NCI-H1092 (cell line): ENCODE measurements around the gene AMTN.
"Not testable (repeated sequence)": the region's sequence is repeated elsewhere in the genome, so short reads cannot be mapped to it uniquely, and the experiment has no call there.

ENCODE experiments used
- DNase-seq: peaks from one replicate; lab custom pipeline; 2025; lab: John Stamatoyannopoulos, UW

AMTN gene, protein sequence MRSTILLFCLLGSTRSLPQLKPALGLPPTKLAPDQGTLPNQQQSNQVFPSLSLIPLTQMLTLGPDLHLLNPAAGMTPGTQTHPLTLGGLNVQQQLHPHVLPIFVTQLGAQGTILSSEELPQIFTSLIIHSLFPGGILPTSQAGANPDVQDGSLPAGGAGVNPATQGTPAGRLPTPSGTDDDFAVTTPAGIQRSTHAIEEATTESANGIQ

DNA sequence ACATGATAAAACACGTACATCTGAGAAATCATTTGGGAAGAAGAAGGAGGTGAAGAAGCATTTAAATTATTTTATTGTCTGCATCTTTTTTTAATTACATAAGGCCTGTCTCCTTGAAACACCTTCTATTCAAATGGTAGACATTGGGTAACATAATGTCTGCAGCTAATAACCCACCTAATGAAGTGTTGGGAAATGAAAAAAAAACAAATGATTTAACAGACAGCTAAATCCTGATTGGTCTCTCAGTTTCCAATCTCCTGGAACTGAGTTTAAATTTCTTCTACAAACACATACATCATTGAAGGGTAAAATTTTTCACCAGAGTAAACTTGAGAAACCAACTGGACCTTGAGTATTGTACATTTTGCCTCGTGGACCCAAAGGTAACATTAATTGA, at the start of gene AMTN:
Gene AMTN (plus strand): TSS at position 301 of the 400 bp plus-strand sequence. CDS start 209 bp downstream, outside the sequence.
- DNase-seq: no peak

DNA sequence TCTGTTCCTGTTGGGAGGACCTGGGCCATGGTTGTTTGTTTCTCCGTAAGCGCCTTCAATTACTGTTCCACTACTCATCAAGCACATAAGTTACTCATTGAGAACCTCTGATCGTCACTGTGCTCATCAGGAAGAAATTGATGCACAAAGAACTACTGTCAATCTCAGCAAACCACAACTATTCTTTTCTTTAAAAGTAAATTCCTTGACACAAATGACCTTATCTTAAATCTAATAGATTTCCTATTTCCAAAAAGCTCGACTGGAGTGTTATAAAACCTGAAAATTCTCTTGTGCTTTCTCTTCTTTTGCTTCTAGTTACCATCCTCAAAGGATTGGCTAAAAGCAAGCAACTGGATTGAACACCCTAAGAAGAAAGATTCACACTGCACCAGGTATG, 46.5 kb upstream of the AMTN start, which contains the start of gene MUC7:
Gene MUC7 (plus strand): TSS at position 301 of the 400 bp plus-strand sequence. CDS start 1,825 bp downstream, outside the sequence.
- DNase-seq: no peak

DNA sequence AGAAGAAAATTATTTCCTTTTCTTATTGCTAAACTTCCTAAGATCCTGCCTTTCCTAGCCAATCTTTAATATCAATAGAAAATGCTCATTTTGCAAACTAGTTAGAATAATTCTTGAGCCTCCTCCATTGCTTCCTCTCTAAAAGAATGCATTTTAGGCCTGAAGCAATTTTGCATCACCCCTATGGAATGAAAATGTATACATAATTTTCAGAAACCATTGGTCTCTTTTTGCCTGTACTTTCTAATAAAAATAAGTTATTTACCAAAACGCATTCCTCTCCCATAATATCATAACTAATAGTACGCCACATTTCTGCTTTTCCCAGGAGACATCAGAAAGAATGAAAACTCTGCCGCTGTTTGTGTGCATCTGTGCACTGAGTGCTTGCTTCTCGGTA, 44.7 kb upstream of the AMTN start:
- DNase-seq: no peak

DNA sequence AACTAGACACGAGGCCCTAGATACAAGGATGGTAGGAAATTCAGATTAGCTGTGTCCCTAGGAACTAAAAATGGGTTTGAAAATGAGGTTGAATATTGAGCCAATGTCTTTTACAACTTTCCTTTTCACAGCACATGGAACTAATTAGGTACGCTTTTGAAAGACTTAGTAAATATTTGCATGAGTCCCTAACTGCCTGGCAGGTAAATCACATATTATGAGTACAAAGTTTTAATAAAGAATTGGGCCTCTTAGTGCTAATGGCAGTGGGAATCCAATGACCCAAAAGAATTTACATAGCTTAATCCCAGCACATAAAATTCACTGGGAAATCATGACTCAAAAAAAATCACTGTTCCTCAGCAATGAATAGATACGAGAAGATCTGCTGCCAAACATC, 29.6 kb upstream of the AMTN start:
- no peak for DNase-seq

DNA sequence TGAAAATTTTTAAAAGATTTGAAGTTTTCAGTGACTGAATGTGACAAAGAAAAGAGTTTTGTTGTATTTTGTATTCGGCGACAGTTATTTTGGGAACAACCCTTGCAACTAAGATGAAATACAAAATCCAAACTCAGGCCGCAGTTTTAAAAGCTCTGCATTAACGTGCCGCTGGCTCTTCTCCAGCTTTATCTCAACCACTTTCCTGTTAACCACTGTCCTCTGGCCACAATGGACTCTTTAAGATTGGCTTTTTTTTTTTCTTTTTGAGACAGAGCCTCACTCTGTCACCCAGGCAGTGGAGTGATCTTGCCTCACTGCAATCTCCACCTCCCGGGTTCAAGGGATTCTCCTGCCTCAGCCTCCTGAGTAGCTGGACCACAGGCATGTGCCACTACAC, 22.1 kb upstream of the AMTN start:
- no peak for DNase-seq

DNA sequence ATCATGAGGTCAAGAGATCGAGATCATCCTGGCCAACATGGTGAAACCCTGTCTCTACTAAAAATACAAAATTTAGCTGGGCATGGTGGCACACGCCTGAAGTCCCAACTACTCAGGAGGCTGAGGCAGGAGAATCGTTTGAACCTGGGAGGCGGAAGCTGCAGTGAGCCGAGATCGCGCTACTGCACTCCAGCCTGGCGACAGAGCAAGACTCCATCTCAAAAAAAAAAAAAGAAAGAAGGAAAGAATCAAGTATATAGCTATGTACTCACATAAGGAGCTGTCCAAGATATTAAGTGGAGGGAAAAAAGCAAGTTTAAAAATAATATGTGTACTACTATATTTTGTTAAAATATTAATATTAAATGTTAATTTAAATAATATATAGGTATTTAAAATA, 16.5 kb upstream of the AMTN start:
- not testable (repeated sequence) for DNase-seq

DNA sequence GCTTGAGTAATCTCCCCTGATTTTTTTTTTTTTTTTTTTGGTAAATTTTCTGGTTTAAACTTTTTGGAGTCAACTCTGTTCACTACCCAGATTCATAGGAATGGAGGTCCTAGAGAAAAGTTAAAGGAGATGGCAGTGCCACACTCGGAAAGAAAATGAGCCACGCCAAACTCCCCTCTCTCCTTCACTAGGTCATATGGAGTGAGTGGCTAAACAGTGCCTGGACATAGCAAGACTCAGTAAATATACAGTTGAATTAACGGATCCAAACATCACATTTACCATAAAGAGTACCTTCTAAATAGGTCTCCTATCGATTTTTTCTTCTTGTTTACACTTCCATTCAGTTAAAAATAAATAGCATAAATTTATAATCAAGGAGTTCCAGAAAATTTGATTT, 13.6 kb upstream of the AMTN start:
- no peak for DNase-seq

DNA sequence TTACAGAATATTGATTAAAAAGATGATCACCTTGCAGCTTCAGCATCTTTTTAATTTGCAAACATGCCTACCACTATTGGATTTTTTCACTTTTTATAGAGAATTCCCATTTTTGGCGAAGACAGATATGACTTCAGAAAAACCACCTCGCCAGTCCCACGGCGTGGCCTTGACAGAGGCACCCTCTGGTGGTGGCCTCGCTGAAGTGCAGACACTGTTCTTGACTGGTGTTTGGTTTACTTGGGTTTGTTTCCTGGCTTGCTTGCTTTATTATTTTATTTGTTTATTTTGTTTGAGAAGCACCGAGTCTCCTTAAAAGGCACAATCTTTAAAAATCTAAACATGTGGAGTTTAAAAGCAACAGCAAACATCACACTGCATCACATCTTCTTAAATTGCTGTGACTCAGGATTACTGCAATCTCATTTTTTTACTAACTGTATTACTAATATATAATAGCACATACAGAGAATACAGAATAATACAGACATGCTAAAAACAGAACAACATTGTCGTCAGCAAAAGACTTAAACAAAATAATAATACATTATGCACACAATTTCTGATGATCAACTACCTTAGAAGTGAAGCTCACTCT, 13.1 kb upstream of the AMTN start:
- DNase-seq: peak; percentile 8

DNA sequence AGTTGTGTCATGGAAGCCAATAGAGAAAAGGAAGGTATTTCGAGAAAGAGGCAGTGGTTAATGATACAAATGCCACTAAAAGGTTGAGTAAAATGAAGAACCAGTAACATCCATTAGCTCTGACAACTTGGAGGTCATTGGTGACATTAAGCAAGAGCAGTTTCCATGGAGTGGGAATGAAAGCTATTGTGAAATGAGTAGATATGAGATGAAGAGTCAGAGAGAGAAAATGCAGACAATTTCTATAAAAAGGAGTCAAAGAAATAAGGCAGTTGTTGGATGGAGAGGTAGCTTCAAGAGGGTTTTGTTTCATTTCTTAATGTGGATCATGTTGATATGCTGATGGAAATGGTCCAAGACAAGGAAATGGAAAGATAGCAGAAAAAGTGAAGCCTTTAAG, 9.6 kb upstream of the AMTN start:
- DNase-seq: no peak

DNA sequence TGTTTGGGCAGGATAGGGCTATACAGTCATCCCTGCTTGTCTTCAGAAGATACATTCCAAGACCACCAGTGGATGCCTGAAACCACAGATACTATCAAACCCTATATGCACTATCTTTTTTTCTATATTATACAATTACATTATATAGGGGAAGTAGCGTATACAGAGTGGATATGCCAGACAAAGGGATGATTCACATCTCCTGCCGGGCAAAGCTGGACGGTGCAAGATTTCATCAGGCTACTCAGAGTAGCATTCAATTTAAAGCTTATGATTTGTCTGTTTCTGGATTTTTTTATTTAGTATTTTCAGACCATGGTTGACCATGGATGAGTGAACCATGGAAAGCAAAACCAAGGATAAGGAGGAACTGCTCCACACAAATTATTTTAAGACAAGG, 7.0 kb upstream of the AMTN start:
- no peak for DNase-seq

DNA sequence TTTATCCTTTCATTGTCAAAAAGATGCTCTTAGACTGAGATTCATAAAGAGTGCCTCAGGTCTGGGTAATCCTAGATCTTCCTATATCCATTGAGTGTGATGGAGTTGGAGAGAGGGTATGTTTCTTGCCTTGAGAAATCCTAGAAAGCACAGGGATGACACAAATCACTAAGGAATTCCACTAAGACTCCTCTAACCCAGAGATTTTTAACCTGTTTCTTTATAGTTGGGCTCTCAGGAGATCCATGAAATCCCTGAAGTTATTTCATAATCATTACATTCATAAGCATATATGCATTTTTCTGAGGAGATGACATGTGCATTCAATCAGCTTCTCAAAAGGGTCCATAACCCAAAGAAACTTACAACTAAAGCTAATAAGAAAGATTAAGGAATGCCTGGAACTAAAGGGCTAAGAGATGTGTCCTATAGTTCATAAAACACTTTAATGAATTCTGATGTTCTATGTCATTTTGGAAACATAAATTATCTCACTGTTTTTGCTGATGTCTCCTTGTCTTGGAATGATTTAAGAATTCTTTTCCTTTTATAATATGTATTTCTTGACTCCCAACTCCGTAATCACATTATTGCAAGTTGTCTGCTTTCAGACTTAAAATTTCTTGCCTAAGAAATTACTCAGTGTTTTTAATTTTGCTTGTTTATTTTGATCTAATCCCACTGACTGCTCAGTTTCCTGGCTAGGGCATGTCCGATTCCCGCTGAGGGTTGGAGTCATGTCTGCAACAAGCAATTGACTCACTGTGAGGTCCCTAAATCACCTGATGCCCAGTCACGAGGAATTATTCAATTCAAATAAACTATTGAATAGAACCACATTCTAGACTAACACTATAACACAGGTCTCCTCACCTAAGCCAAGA, 2.8 kb upstream of the AMTN start:
- no peak for DNase-seq

DNA sequence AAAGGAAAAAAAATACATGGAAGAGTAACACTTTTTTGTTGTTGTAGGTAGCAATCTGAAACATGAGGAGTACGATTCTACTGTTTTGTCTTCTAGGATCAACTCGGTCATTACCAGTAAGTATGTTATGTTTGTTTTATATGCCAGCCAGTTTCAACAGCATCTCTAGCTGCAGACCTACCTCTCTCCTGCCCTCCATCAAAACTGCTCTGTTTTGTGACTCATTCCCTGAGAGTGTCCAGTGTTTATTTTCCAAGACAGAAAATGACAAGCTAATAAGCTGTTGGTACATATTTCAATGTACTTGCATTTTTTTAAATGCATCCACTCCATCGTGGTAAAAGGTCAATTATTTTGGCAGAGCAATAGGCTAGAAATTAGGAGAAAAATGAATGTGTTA, 347 bp downstream of the AMTN start:
- DNase-seq: no peak

DNA sequence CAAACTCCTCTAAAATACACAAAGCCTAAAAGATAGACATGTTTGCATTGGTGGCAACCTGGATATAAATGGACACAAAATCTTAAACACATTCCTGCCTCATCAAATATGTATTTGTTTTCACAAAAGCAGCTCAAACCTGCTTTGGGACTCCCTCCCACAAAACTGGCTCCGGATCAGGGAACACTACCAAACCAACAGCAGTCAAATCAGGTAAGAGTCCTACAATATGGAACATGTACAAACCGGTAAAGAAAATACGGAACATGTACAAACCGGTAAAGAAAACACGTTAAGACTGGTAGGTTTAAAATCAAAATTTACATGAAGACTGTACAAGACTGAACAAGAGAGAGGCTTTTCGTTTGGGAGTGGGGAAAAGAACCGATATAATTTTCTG, 4.3 kb downstream of the AMTN start:
- DNase-seq: no peak

DNA sequence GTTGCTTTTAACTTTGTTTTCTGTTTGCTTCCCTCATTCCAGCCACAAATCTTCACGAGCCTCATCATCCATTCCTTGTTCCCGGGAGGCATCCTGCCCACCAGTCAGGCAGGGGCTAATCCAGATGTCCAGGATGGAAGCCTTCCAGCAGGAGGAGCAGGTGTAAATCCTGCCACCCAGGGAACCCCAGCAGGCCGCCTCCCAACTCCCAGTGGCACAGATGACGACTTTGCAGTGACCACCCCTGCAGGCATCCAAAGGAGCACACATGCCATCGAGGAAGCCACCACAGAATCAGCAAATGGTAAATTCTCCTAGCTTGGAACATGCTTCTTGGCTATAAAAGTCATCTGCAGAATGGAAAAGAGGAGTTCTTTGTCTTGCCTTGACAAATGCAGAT, 12.6 kb downstream of the AMTN start:
- DNase-seq: no peak

DNA sequence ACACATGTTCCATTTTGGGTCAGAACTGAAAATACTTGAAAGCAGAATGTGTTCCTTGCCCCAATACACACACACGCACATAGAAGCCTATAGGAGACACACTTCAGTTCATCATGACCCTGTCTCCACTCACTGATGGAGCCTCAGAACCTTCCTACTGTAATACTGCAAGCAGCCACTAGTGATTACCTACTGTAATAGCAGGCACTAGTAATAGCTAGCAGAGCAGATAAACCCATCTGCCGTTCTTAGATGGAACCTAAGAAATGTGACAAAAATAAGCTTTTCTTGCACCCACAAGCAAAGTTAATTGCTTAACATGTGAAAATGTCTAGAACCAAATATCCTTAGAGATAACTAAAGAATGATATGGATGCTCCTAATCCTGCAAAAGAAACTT, 13.6 kb downstream of the AMTN start:
- no peak for DNase-seq

DNA sequence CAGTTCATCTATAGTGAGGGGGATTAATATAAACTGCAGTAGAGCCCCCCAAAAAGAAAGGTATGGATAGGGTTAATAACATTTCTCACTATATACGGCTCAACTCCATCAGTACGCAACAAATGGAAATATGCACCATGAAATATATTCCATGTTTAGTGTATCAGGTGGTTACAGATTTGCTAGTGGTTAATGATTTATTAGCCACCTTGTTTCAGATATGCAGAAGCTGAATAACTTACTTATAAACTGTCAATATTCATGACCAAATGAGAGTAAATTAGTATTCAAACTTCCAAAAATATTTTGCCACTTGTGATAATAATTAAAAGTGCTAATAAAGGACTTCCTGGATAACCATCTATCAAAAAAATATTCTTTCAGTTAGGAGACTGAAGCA, 14.8 kb downstream of the AMTN start:
- DNase-seq: no peak

DNA sequence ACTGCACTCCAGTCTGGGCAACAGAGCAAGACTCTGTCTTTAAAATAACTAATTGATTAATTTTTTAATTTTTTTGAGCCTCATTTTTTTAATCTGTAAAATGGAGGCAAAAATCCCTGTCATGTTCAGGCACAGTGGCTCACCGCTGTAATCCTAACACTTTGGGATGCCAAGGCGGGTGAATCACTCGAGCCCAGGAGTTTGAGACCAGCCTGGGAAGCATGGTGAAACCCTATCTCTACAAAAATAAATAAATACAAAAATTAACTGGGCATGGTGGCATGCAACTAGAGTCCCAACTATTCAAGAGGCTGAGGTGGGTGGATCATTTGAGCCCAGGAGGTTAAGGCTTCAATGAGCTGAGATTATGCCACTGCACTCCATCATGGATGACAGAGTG, 15.4 kb downstream of the AMTN start:
- DNase-seq: no peak

DNA sequence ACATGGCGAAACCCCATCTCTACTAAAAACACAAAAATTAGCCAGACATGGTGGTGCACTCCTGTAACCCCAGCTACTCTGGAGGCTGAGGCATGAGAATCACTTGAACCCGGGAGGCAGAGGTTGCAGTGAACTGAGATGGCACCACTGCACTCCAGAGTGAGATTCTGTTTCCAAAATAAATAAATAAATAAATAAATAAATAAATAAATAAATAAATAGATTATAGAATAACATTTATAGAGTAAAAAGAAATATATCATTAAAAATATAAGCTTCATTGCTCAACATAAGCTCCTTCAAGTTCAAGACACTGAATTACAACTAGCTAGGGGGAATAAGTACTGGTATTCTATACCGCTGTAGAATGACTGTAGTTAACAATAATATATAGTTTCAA, 16.5 kb downstream of the AMTN start:
- DNase-seq: not testable (repeated sequence)

DNA sequence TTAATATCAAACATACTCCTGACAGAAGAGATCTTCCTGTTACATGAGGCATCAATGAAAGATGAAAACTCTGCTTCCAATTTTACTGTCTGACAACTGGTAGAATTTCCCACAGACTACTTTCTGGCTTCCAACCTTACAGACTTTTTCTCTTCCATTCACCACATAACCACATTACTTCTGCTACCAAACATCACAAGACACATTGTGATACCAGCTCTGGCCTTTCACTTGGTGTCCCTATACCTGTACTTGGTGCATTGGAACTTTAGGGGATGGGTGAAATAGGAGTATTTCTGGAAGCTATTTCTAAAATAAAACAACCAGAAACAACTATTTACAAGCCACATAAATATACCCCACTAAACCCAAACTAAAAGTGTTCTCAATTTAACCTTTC, 20.5 kb downstream of the AMTN start:
- no peak for DNase-seq

DNA sequence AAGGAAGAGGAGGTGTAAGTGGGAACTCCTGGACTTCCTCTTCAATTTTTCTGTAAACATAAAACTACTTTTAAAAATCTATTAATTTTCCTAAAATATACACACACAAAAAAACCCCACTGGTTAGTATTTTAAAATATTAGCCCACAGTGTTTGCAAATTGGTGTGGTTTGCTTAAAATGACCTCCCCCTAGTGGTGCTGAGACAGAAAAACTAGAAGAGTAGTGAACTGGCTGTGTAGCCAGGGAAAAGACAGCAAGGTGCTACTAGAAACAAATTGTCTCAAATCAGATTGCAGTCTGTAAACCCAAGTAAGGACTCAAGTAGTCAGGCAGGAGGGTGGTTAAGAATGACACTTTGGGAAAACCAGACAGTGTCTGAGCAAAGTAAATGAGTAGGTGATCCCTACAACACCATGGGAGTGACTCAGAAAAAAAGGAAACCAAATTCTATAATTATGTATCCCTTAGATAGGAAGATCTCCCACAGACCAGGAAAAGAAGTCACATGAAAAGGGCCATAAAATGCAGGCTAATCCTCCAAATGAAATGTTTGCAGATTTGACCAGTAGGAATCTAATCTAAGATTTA, 26.0 kb downstream of the AMTN start:
- no peak for DNase-seq

DNA sequence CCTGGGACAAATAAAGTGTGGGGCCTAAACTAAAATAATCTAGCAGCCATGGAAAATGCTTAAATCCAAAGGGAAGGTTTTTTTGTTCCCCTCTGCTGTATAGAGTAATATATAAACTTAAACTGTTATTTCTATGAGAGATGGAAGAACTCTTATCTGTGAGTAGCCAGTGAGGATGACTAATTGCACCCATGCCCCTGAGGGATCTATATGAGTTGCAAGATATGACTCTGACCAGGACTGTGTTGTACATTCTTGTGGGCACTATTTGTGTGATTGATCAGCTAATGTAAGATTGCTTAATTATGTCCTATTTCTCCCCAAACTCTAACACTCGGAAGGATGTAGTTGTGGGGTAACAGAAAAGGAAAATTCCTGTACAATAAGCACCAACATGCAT, 38.5 kb downstream of the AMTN start:
- DNase-seq: no peak

DNA sequence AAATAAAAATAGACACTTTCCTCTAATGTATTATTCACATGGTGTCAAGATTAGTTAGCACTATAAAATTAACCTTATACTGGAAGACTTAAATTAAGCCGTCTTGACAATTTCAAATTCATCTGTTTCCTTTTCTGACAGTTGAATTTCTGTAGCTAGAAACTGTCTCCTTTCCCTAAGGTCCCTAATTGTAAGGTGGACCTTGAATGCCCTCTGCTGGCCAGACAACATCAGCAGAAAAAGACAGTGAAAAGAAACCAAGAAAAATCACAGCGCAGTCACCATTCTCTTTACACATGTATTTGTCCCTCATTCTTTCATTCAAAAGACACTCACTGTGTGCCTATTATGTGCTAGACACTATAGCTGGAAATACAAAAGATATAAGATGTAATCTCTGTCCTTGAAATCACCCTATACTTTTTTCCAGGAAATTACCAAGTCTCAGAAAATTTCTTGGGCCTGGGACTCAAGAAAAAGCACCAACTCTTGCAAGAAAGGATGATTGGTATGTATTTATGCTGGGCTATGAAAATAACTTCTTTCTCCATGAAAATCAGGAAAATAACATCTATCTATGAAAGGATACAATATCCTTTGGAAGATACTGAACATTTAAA, 41.0 kb downstream of the AMTN start:
- DNase-seq: peak; percentile 6
